ENCODE results near the gene ZNF275. TPM values are rescaled to one million over a fixed set of nuclear protein-coding genes. Genes with fewer than 3 reads are reported as not detected.

The ZNF275 gene
- total RNA-seq, 2 experiments from 2014 or later, result 10.5 to 11.3 TPM

DNA sequence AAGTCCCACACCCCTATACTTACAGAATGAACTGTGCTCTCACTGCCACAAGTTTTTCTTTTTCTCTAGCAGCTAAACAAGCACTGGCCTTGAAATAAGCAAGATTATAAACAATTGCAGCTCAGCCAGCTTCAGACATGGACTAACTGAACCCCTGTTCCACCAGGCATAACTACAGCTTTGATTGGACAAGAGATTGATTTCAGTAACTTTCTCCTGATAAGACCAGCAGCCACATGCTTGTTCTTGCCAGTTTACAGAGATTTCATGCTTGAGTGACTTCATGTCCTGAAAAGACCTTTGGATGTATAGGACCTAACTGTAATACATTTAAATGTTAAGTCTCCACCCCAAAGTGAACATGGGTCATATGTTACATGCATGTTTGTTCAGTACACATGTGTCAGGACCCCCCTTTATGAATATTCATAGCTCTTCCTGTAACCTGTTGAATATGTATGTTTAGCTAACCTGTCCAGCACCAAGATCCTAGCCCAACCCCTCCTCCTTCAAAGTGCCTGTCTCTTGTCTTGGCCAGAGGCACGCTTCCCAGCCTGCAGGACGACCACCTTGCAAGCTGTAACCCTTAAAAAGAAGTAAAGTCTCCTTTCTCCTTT, 27.9 kb downstream of the ZNF275 start:
- Mint-ChIP-seq H3K4me3 (no peak overlapping the region), H3K4me1 (ENCODE audit: low read depth) (no peaks in the 10 kb centered on the region), H3K27me3 (no peaks in the 10 kb centered on the region), H3K9me3 (no peaks in the 10 kb centered on the region), H3K27ac (no peak overlapping the region), H3K36me3 (ENCODE audit: low read depth) (peaks cover 9% of the 10 kb centered on the region)
- no peak overlapping the region for H3K27ac ChIP-seq (ENCODE audit: low read depth in 1 of 2, low read length in 2 of 2)
- H3K4me3 ChIP-seq (ENCODE audit: low read length), result no peak overlapping the region
- DNase-seq (no peak), ATAC-seq (ENCODE audit: poor library complexity) (no peak)
- peaks cover 0 to 7% of the 10 kb centered on the region in 2 experiments for H3K9me3 ChIP-seq (ENCODE audit: control insufficient read depth in 1 of 2, insufficient read depth in 1 of 2, low read length in 2 of 2)
- intact Hi-C loops (cut with DNase I, micrococcal nuclease), result no loop called here
- no peaks in the 10 kb centered on the region for H3K36me3 ChIP-seq (ENCODE audit: insufficient read depth, low read length)
- CTCF ChIA-PET, result no interaction called here
- H3K27me3 ChIP-seq (ENCODE audit: control insufficient read depth in 1 of 2, insufficient read depth in 2 of 2, low read length in 2 of 2), result no peaks in the 10 kb centered on the region
- POLR2A ChIA-PET, result no interaction called here
- TF ChIP-seq, protein P1, sequence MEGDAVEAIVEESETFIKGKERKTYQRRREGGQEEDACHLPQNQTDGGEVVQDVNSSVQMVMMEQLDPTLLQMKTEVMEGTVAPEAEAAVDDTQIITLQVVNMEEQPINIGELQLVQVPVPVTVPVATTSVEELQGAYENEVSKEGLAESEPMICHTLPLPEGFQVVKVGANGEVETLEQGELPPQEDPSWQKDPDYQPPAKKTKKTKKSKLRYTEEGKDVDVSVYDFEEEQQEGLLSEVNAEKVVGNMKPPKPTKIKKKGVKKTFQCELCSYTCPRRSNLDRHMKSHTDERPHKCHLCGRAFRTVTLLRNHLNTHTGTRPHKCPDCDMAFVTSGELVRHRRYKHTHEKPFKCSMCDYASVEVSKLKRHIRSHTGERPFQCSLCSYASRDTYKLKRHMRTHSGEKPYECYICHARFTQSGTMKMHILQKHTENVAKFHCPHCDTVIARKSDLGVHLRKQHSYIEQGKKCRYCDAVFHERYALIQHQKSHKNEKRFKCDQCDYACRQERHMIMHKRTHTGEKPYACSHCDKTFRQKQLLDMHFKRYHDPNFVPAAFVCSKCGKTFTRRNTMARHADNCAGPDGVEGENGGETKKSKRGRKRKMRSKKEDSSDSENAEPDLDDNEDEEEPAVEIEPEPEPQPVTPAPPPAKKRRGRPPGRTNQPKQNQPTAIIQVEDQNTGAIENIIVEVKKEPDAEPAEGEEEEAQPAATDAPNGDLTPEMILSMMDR (IDR thresholded peaks at IDR 0.05), result no peak
- H3K4me1 ChIP-seq (ENCODE audit: insufficient read depth, low read length), result no peaks in the 10 kb centered on the region

DNA sequence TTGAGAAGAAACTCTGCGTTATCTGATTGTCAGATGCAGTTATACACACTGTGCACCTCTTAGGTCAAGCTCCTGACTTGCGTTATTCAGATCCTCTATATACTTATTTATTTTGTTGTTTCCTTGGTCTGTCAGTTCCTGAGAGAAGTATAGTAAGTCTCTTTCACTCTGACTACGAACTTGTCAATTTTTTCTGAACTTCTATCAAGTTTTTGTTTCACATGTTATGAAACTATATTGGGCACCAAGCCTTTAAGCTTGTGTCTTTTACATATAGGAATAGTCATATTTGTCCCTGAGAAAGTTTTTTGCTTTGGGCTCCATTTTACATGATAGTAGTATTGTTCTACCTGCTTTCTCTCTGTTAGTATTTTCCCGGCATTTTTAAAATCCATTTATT, 31.7 kb downstream of the ZNF275 start:
- CTCF ChIA-PET, result no interaction called here
- no peak for ATAC-seq (ENCODE audit: poor library complexity)

DNA sequence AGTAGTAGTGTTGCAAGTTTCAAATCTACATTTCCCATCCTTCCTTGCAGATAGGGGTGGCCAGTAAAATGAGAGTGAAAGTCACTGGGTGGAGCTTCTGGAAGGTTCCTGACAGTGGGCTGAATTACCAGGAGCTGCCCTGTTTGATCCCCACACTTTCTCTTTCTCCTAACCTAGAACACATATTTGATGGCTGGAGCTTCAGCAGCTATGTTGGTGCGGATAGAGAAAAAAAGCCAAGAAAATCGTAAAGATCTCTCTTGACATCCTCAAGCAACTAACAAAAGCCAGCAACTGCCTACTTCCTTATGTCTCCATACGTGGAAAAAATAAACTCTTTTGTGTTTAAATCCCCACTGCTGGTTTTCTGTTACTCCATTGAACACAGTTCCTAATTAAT, 32.2 kb downstream of the ZNF275 start:
- POLR2A ChIA-PET, result no interaction called here
- no peak overlapping the region for H3K27ac ChIP-seq (ENCODE audit: low read depth in 1 of 2, low read length in 2 of 2)
- no peak for ATAC-seq (ENCODE audit: poor library complexity)
- H3K36me3 Mint-ChIP-seq (ENCODE audit: low read depth), result no peaks in the 10 kb centered on the region
- no peaks in the 10 kb centered on the region for H3K36me3 ChIP-seq (ENCODE audit: insufficient read depth, low read length)
- no peaks in the 10 kb centered on the region for H3K27me3 ChIP-seq (ENCODE audit: control insufficient read depth in 1 of 2, insufficient read depth in 2 of 2, low read length in 2 of 2)
- no peaks in the 10 kb centered on the region for H3K27me3 Mint-ChIP-seq
- H3K4me1 Mint-ChIP-seq (ENCODE audit: low read depth), result no peaks in the 10 kb centered on the region
- H3K4me1 ChIP-seq (ENCODE audit: insufficient read depth, low read length), result no peaks in the 10 kb centered on the region
- intact Hi-C loops (cut with DNase I, micrococcal nuclease), result no loop called here
- no peak overlapping the region for H3K4me3 ChIP-seq (ENCODE audit: low read length)
- no peak overlapping the region for H3K4me3 Mint-ChIP-seq
- H3K9me3 ChIP-seq (ENCODE audit: control insufficient read depth in 1 of 2, insufficient read depth in 1 of 2, low read length in 2 of 2), result no peaks in the 10 kb centered on the region
- CTCF ChIA-PET, result interaction anchor here (0.6 kb wide), 1 partner anchor 63 kb away, joined by 3 read pairs; no protein-coding TSS in a partner anchor
- no peak overlapping the region for H3K27ac Mint-ChIP-seq
- TF ChIP-seq, protein P1 (IDR thresholded peaks at IDR 0.05), result no peak
- no peak for DNase-seq
- H3K9me3 Mint-ChIP-seq, result no peaks in the 10 kb centered on the region

More for the DNA sequence above, 31.7 kb downstream of the ZNF275 start:
- H3K9me3 ChIP-seq (ENCODE audit: control insufficient read depth in 1 of 2, insufficient read depth in 1 of 2, low read length in 2 of 2), result no peaks in the 10 kb centered on the region
- H3K4me3 Mint-ChIP-seq, result no peak overlapping the region
- no peak overlapping the region for H3K4me3 ChIP-seq (ENCODE audit: low read length)
- H3K9me3 Mint-ChIP-seq, result no peaks in the 10 kb centered on the region
- H3K27me3 Mint-ChIP-seq, result no peaks in the 10 kb centered on the region
- H3K27ac Mint-ChIP-seq, result no peak overlapping the region
- peaks cover 4% of the 10 kb centered on the region for H3K36me3 Mint-ChIP-seq (ENCODE audit: low read depth)
- no peaks in the 10 kb centered on the region for H3K27me3 ChIP-seq (ENCODE audit: control insufficient read depth in 1 of 2, insufficient read depth in 2 of 2, low read length in 2 of 2)
- DNase-seq, result no peak
- POLR2A ChIA-PET, result no interaction called here
- no peaks in the 10 kb centered on the region for H3K4me1 ChIP-seq (ENCODE audit: insufficient read depth, low read length)
- no peaks in the 10 kb centered on the region for H3K4me1 Mint-ChIP-seq (ENCODE audit: low read depth)
- no peak overlapping the region for H3K27ac ChIP-seq (ENCODE audit: low read depth in 1 of 2, low read length in 2 of 2)
- H3K36me3 ChIP-seq (ENCODE audit: insufficient read depth, low read length), result no peaks in the 10 kb centered on the region
- intact Hi-C loops (cut with DNase I, micrococcal nuclease), result no loop called here
- TF ChIP-seq, protein P1 (IDR thresholded peaks at IDR 0.05), result no peak
